ENCODE data around the gene HTR6. TPM values are rescaled to one million over a fixed set of nuclear protein-coding genes. Genes with fewer than 3 reads are reported as not detected.

The HTR6 gene
- polyA plus RNA-seq (not detected in 3 replicates), polyA minus RNA-seq (not detected in 3 replicates)
- not detected for polyA plus RNA-seq (2011; ENCODE audit: low read depth)
- not detected in 2 replicates for polyA plus RNA-seq (2011; cell fraction: cytosol; rRNA removed)
- not detected in 2 replicates for polyA plus RNA-seq (2011; cell fraction: nucleus; rRNA removed)
- polyA plus RNA-seq (2012; ENCODE audit: low replicate concordance): not detected in 2 replicates
- polyA minus RNA-seq (2011; cell fraction: cytosol; rRNA and poly(A)+ RNA removed): not detected
- not detected in 2 replicates for polyA minus RNA-seq (2011; cell fraction: nucleus; rRNA and poly(A)+ RNA removed)

DNA sequence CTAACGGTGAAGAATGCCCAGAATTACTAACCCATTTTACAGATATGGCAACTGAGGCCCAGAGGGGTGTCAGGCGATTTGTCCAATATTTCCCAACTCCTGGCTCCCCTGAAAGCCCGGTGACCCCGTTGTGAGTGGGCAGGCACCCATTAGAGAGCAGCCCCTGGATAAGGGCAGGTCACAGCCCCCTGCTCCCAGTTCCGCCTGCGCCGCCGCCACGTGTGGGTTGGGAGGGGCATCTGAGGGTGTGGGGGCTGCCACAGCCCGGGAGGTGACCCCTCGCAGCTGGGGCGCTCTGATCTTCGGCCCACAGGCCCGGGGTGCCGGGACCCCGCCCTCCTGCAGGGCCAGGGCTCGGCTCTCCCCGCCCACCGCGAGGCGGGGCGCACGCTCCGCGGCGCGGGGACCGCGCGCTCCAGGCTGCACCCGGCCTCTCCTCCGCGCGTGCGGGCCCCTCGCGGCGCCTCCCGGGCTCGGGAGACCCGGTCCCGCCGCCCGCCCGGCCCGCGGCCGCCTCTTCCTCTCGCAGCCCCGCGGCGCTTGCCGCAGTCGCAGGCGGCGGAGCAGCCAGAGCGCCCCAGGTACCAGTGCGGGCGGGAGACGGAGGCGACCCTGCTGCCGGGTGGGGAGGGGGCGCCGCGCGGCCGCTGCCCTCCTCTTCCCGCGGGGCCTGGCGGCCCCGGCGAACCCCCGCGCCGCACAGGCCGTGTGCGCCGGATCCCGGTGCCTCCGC is at the start of gene HTR6:
HTR6 (plus strand) TSS at position 423 of the 733 bp plus-strand sequence. CDS start 879 bp downstream, outside the sequence.
- Histone ChIP-seq H3K9me3 (ENCODE audit: control insufficient read depth, low read depth, low read length) (no peaks in the 10 kb centered on the region), H4K20me1 (ENCODE audit: control insufficient read depth, extremely low read depth, insufficient read depth, low read length) (peaks cover 2% of the 10 kb centered on the region), H3K4me1 (ENCODE audit: control insufficient read depth, extremely low read depth, insufficient read depth, low read length) (peaks cover 9% of the 10 kb centered on the region), H3K27me3 (ENCODE audit: control insufficient read depth, extremely low read depth, insufficient read depth, low read length) (peaks cover 53% of the 10 kb centered on the region), H3K79me2 (ENCODE audit: control insufficient read depth, insufficient read depth, low read length) (no peaks in the 10 kb centered on the region), H3K4me2 (ENCODE audit: control insufficient read depth, extremely low read depth, insufficient read depth, low read depth, low read length) (peak within 1 kb of the TSS; percentile 9), H2AFZ (ENCODE audit: control insufficient read depth, low read length) (no peak within 1 kb of the TSS), H3K9me1 (ENCODE audit: control insufficient read depth, extremely low read depth, insufficient read depth, low read length) (no peaks in the 10 kb centered on the region), H3K4me3 (ENCODE audit: control insufficient read depth in 2 of 3, extremely low read depth in 1 of 3, insufficient read depth in 2 of 3, low read depth in 1 of 3, low read length in 3 of 3) (no peak within 1 kb of the TSS), H3K9ac (ENCODE audit: control insufficient read depth, extremely low read depth, insufficient read depth, low read length) (no peak within 1 kb of the TSS), H3K27ac (ENCODE audit: control insufficient read depth, insufficient read depth, low read length) (no peak within 1 kb of the TSS), H3K36me3 (ENCODE audit: control insufficient read depth in 2 of 2, extremely low read depth in 1 of 2, insufficient read depth in 2 of 2, low read length in 2 of 2) (no peaks in the 10 kb centered on the region)
- no peak for DNase-seq (ENCODE audit: low read depth, low spot score)
- dilution Hi-C loops (cut with MboI; ENCODE audit: extremely low pct_ligation_motif_present, low sequenced_read_pairs): no loop called here
- FAIRE-seq: no peak
- peak; percentile 33 for TF ChIP-seq EZH2 (IDR thresholded peaks at IDR 0.05; ENCODE audit: low read length)
- TF ChIP-seq, protein P1, sequence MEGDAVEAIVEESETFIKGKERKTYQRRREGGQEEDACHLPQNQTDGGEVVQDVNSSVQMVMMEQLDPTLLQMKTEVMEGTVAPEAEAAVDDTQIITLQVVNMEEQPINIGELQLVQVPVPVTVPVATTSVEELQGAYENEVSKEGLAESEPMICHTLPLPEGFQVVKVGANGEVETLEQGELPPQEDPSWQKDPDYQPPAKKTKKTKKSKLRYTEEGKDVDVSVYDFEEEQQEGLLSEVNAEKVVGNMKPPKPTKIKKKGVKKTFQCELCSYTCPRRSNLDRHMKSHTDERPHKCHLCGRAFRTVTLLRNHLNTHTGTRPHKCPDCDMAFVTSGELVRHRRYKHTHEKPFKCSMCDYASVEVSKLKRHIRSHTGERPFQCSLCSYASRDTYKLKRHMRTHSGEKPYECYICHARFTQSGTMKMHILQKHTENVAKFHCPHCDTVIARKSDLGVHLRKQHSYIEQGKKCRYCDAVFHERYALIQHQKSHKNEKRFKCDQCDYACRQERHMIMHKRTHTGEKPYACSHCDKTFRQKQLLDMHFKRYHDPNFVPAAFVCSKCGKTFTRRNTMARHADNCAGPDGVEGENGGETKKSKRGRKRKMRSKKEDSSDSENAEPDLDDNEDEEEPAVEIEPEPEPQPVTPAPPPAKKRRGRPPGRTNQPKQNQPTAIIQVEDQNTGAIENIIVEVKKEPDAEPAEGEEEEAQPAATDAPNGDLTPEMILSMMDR (optimal IDR thresholded peaks at IDR 0.05 in 1 of 3, IDR thresholded peaks at IDR 0.05 in 1 of 3, conservative IDR thresholded peaks at IDR 0.05 in 1 of 3; ENCODE audit: extremely low read depth in 1 of 3, insufficient read depth in 2 of 3, low read length in 3 of 3): no peak

- H3K36me3 ChIP-seq (ENCODE audit: control insufficient read depth in 2 of 2, extremely low read depth in 1 of 2, insufficient read depth in 2 of 2, low read length in 2 of 2): peaks cover 0 to 4% of the 10 kb centered on the region in 2 experiments
- FAIRE-seq: no peak
- no peak overlapping the region for H3K9ac ChIP-seq (ENCODE audit: control insufficient read depth, extremely low read depth, insufficient read depth, low read length)
- dilution Hi-C loops (cut with MboI; ENCODE audit: extremely low pct_ligation_motif_present, low sequenced_read_pairs): no loop called here
- H3K27ac ChIP-seq (ENCODE audit: control insufficient read depth, insufficient read depth, low read length): no peak overlapping the region
- no peaks in the 10 kb centered on the region for H3K27me3 ChIP-seq (ENCODE audit: control insufficient read depth, extremely low read depth, insufficient read depth, low read length)
- peaks cover 39% of the 10 kb centered on the region for H3K4me1 ChIP-seq (ENCODE audit: control insufficient read depth, extremely low read depth, insufficient read depth, low read length)
- no peaks in the 10 kb centered on the region for H3K9me3 ChIP-seq (ENCODE audit: control insufficient read depth, low read depth, low read length)
- peaks cover 39% of the 10 kb centered on the region for H3K79me2 ChIP-seq (ENCODE audit: control insufficient read depth, insufficient read depth, low read length)
- H4K20me1 ChIP-seq (ENCODE audit: control insufficient read depth, extremely low read depth, insufficient read depth, low read length): no peaks in the 10 kb centered on the region
- H3K4me3 ChIP-seq (ENCODE audit: control insufficient read depth in 2 of 3, extremely low read depth in 1 of 3, insufficient read depth in 2 of 3, low read depth in 1 of 3, low read length in 3 of 3): no peak overlapping the region
- TF ChIP-seq, protein P1 (optimal IDR thresholded peaks at IDR 0.05 in 1 of 3, IDR thresholded peaks at IDR 0.05 in 1 of 3, conservative IDR thresholded peaks at IDR 0.05 in 1 of 3; ENCODE audit: extremely low read depth in 1 of 3, insufficient read depth in 2 of 3, low read length in 3 of 3): no peak
- no peak for TF ChIP-seq EZH2 (IDR thresholded peaks at IDR 0.05; ENCODE audit: low read length)
- no peak overlapping the region for H3K4me2 ChIP-seq (ENCODE audit: control insufficient read depth, extremely low read depth, insufficient read depth, low read depth, low read length)
- no peaks in the 10 kb centered on the region for H3K9me1 ChIP-seq (ENCODE audit: control insufficient read depth, extremely low read depth, insufficient read depth, low read length)
- DNase-seq (ENCODE audit: low read depth, low spot score): no peak
- H2AFZ ChIP-seq (ENCODE audit: control insufficient read depth, low read length): no peak overlapping the region
Measured at GRCh38 chr1:19615438-19615837, 49.2 kb upstream of the HTR6 start.

All from keratinocyte (primary cell).